HS-5 (cell line): ENCODE results near the gene MYRIP.
A peak's percentile ranks its signal among the peaks of the same experiment; 100 is the strongest.
"Not testable (repeated sequence)": the region's sequence is repeated elsewhere in the genome, so short reads cannot be mapped to it uniquely, and the experiment has no call there.

Experiments used
- DNase-seq: peaks from one replicate; pipeline ENCODE4 v3.0.0-alpha.2; 2012; ENCODE audit warnings: low read depth

MYRIP gene

GRCh38 chr3:40237889-40238571 lies 428.6 kb downstream of the MYRIP start:
- no peak for DNase-seq

- no peak for DNase-seq
Measured at GRCh38 chr3:40240921-40241320, 431.5 kb downstream of the MYRIP start.

DNA sequence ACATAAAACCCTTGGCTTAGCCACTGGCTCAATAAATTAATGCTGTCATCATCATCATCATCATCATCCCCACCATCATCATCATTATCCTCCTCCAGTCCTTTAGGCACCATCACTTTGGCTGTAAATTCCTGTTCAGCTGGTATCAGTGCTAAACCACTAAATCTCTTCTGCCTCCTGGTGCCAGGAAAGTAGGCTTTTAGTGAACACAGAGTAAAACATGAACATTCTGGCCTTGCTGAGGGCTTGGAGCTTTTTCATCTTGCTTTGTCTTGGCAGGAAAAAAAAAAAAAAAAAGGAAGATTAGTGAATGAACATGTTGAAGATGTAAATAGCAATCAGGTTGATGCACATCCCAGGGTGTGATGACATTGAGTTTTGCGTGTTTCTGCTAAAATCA lies 432.8 kb downstream of the MYRIP start:
- no peak for DNase-seq

DNA sequence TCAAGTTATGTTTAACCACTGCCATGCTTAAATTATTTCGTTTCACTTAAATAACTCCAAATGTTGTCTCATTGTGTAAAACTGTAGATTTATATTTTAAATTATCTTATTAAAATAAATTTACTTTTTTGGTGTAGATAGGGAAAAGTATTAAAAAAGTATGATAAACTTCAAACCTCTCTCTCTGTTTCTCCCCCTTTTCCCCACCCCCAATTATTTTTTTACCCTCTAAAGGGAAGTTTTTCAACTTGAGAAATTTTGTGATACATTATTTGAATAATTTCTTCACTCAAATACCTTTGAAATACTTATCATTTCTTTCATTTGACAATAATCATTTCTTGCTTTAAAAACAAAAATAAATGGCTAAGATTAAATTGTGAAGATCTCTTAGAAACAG lies 433.2 kb downstream of the MYRIP start:
- DNase-seq, result no peak

DNA sequence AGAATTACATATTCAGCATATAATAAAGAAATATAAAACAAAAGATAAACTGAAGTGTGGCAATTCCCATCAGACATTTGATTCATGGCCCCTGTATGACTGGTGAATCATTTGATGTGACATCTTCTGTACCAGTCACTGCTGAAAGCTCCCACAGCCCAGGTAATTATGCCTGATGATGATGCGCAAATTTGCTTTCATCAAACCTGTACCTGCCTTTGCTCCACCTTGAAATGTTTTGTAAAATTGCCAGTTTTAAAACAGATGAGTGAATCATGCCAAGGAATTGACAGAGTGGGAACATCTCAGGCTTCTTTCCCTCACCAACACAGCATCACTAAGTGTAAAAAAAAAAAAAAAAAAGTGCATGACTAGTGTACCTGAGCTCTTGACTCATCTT lies 433.6 kb downstream of the MYRIP start:
- DNase-seq, result no peak

- DNase-seq, result no peak
Measured at GRCh38 chr3:40247714-40248454, 438.5 kb downstream of the MYRIP start.

- no peak for DNase-seq
Measured at GRCh38 chr3:40248591-40248990, 439.2 kb downstream of the MYRIP start.

DNA sequence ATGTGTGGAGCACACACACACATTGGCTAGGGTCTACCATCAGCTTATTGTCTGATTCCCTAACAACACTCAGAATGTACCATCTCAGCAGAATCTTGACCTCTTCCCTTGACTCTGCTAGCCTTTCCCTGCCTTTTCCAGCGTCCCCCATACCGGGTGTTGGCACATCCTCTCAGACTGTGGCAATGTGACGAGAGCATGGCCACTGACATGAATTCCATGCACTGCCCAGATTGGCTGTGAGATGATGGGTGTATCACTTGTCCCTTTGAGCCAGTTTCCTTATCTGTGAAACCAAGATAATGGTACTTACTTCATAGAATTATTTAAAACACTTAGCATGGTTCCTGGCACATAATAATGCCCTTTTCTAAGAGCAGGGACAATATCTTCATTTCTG lies 439.8 kb downstream of the MYRIP start:
- no peak for DNase-seq

DNA sequence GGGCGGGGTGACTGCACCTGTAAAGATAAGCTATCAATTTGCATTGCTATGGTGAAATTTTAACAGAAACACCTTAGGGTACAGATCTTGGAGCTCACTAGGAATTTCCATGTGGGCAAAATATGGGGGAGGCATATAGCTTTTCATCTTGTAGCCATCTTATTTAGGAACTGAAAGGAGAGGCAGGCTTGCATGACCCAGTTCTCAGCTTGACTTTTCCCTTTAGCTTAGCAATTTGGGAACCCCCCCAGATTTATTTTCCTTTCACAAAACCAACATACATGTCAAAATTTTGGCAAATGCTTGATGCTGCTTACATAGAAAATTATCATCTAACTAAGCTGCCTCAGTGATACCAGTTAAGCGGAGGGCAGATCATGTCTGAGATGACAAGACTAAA lies 445.1 kb downstream of the MYRIP start:
- no peak for DNase-seq

GRCh38 chr3:40254891-40255290 lies 445.5 kb downstream of the MYRIP start:
- DNase-seq, result no peak

- no peak for DNase-seq
Measured at GRCh38 chr3:40255532-40255931, 446.1 kb downstream of the MYRIP start.

DNA sequence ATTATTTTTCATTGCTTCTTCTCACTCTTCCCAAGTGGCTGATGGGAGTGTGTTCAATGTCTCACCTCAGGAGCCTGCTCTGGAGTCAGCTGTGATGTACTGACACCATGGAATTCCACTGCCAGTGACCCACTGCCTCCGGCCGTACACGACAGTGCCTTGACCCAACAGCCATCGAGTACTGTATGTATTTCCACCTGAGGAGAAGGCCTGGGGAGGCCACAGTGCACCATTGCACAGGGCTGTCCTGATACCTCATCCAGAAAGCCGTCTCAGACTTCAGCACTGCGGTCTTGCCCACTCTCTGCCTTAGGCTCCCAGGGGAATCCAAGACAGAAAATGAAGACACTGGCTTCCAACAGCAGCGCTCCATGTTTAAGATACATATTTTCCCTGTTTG lies 448.7 kb downstream of the MYRIP start:
- no peak for DNase-seq

GRCh38 chr3:40258555-40258954 lies 449.1 kb downstream of the MYRIP start:
- DNase-seq, result peak; percentile 56

GRCh38 chr3:40262331-40262730 lies 452.9 kb downstream of the MYRIP start:
- DNase-seq, result no peak

DNA sequence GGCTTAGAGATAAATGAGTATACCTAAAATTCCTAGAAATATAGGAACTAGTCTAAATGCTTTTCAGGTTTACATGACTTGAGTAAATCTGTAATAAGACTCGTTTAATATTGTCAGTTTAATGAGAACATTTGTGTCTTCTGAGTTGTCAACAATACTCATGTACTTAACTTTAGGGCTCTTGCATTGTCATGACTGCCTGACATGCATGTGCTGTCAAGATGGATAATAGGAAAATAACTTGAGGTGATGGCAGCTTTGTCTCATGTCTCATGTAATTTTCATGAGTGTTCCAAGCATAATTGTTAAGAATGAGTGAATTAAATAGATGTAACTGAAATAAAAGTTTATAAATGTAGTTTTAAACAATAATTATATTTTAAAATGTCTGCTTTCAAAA lies 455.0 kb downstream of the MYRIP start:
- DNase-seq, result no peak

- no peak for DNase-seq
Measured at GRCh38 chr3:40265181-40265580, 455.8 kb downstream of the MYRIP start.

- DNase-seq, result no peak
Measured at GRCh38 chr3:40267937-40268724, 458.7 kb downstream of the MYRIP start.

GRCh38 chr3:40268802-40269524 lies 459.6 kb downstream of the MYRIP start:
- DNase-seq, result no peak

GRCh38 chr3:40278791-40279190 lies 469.4 kb downstream of the MYRIP start:
- DNase-seq, result no peak

DNA sequence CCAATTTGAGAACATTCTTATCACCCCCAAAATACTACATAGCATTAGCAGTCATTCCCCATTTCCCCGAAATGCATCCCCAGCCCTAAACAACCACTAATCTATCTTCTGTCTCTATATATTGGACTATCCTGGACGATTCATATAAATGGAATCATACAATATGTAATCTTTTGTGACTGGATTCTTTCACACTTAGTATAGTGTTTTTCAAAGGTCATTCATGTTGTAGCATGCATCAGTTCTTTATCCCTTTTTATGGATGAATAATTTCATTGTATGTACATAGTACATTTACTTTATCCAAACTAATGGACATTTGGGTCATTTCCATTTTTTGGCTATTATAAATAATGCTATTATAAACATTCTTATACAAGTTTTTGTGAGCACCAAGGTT lies 472.6 kb downstream of the MYRIP start:
- no peak for DNase-seq

DNA sequence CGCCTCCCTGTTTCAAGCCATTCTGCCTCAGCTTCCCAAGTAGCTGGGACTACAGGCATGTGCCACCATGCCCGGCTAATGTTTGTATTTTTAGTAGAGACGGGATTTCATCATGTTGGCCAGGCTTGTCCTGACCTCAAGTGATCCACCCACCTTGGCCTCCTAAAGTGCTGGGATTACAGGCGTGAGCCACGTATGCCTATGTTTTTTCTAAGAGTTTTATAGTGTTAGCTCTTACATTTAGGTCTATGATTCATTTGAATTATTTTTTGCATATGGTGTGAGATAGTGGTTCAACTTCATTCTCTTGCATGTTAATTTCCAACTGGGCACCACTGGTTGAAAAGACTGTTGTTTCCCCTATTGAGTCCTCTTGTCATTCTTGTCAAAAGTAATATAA lies 473.6 kb downstream of the MYRIP start:
- not testable (repeated sequence) for DNase-seq

GRCh38 chr3:40287248-40287647 lies 477.8 kb downstream of the MYRIP start:
- no peak for DNase-seq
